Fibroblast of lung (primary cell): Measurements from ENCODE around the gene CFLAR.

Experiments used
- EZH2 ChIP-seq: IDR thresholded peaks from 2 replicates; pipeline ENCODE4 v1.5.1; 2012; ENCODE audit warnings: low read length, control low read depth, mild to moderate bottlenecking; ENCODE audit errors: missing control alignments
- TF ChIP-seq, protein P1 (sequence below), 2 donors: IDR thresholded peaks in 1 of 2; conservative IDR thresholded peaks in 1 of 2; 1 replicate in 1 of 2; 2 replicates in 1 of 2; pipeline ENCODE4 v1.5.1; 2011 to 2012; ENCODE audit warnings: low read length in 2 of 2, control low read depth in 1 of 2, inconsistent platforms in 1 of 2, low read depth in 1 of 2, mild to moderate bottlenecking in 1 of 2

DNA sequence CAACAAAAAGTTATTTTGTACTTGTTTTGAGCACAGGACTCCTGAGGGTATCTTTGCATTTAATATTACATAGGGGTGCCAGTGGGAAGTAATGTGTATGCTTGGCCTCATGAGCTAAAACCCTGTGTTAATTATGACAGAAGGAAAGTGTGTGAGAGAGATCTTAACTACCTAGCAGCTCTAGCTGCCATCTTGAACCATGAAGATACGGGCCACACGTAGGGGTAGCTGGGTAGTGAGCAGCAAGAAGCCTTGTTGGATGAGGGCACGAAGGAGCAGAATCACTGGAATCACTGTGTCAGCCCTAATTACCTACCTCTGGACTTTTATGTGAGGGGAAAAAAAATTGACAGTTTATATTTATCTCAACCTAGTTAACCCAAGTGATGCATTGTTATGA, 51.6 kb downstream of the CFLAR start:
- TF ChIP-seq, protein P1, sequence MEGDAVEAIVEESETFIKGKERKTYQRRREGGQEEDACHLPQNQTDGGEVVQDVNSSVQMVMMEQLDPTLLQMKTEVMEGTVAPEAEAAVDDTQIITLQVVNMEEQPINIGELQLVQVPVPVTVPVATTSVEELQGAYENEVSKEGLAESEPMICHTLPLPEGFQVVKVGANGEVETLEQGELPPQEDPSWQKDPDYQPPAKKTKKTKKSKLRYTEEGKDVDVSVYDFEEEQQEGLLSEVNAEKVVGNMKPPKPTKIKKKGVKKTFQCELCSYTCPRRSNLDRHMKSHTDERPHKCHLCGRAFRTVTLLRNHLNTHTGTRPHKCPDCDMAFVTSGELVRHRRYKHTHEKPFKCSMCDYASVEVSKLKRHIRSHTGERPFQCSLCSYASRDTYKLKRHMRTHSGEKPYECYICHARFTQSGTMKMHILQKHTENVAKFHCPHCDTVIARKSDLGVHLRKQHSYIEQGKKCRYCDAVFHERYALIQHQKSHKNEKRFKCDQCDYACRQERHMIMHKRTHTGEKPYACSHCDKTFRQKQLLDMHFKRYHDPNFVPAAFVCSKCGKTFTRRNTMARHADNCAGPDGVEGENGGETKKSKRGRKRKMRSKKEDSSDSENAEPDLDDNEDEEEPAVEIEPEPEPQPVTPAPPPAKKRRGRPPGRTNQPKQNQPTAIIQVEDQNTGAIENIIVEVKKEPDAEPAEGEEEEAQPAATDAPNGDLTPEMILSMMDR (conservative IDR thresholded peaks at IDR 0.05 in 1 of 2, IDR thresholded peaks at IDR 0.05 in 1 of 2; ENCODE audit: low read depth in 1 of 2, low read length in 2 of 2), result no peak
- no peak for TF ChIP-seq EZH2
